SK-N-MC (cell line): Measurements from ENCODE around the gene TPBG.

Source experiments
- EZH2 ChIP-seq: fragments of 200-600 bp; sonication (generic); IDR thresholded peaks from one replicate; pipeline ENCODE4 v1.6.1; 2017; ENCODE audit warnings: antibody characterized with exemption
- FOXP2 ChIP-seq: optimal IDR thresholded peaks from 2 replicates; pipeline ENCODE3; 2011; ENCODE audit warnings: mild to moderate bottlenecking, moderate library complexity; ENCODE audit not compliant: insufficient read depth; ENCODE audit errors: extremely low read length, control extremely low read depth
- POLR2AphosphoS5 ChIP-seq: IDR thresholded peaks from 2 replicates; pipeline ENCODE4 v1.6.1; 2012; ENCODE audit warnings: mild to moderate bottlenecking, low read depth, low read length, borderline replicate concordance

GRCh38 chr6:82362878-82363427 lies 664 bp upstream of the TPBG start:
- TF ChIP-seq FOXP2, result no peak
- TF ChIP-seq EZH2, result no peak
- TF ChIP-seq POLR2AphosphoS5, result no peak
